Uterus (tissue), 4 donors: ENCODE data around the gene ZNF485. TPM values are rescaled to one million over a fixed set of nuclear protein-coding genes. Genes with fewer than 3 reads are reported as not detected.

ENCODE experiments used
- DNase-seq, 2 donors: peaks; one replicate each; pipeline ENCODE4 v3.0.0-alpha.2; 2019 to 2020
- H3K27ac ChIP-seq, 2 donors: fragments of 200-600 bp; sonication (generic); 1 replicate in 1 of 2; 2 replicates in 1 of 2; pipeline ENCODE4 v1.5.1; 2016 to 2018
- H3K27me3 ChIP-seq, 2 donors: fragments of 200-600 bp; sonication (generic); one replicate each; pipeline ENCODE4 v1.5.1; 2018 to 2019; ENCODE audit warnings: control low read depth in 1 of 2
- H3K36me3 ChIP-seq, 2 donors: fragments of 200-600 bp; sonication (generic); one replicate each; pipeline ENCODE4 v1.5.1; 2019; ENCODE audit warnings: control low read depth in 1 of 2
- H3K4me1 ChIP-seq, 2 donors: fragments of 200-600 bp; sonication (generic); one replicate each; pipeline ENCODE4 v1.5.1; 2018 to 2019; ENCODE audit warnings: control low read depth in 1 of 2
- H3K4me3 ChIP-seq, 2 donors: fragments of 200-600 bp; sonication (generic); 1 replicate in 1 of 2; 2 replicates in 1 of 2; pipeline ENCODE4 v1.5.1; 2018 to 2019; ENCODE audit warnings: mild to moderate bottlenecking in 1 of 2
- H3K9me3 ChIP-seq, 2 donors: fragments of 200-600 bp; sonication (generic); one replicate each; pipeline ENCODE4 v1.5.1; 2019; ENCODE audit warnings: control low read depth in 1 of 2
- CTCF ChIP-seq, 4 experiments: fragments of 200-600 bp in 2 of 4; fragments of 450-650 bp in 2 of 4; sonication (generic) in 2 of 4; IDR thresholded peaks; one replicate each; pipeline ENCODE4 v1.5.1; 2016 to 2019; ENCODE audit warnings: antibody characterized with exemption in 4 of 4, mild to moderate bottlenecking in 2 of 4, moderate library complexity in 1 of 4
- POLR2A ChIP-seq, 2 donors: fragments of 450-650 bp; IDR thresholded peaks; one replicate each; pipeline ENCODE4 v1.6.1; 2016; ENCODE audit warnings: antibody characterized with exemption in 2 of 2, mild to moderate bottlenecking in 1 of 2, moderate library complexity in 1 of 2
- intact Hi-C: fragments of 100-400 bp; cut with DNase I; formaldehyde crosslinking; loops from one replicate; pipeline ENCODE4 v1.15.1; 2023; ENCODE audit warnings: low total_unique reads
- total RNA-seq, 4 donors: library from RNA; depleted of rRNA in 3 of 4; stranded (reverse); fragments of >200 nt in 3 of 4; gene quantifications; one replicate each; pipeline versions ENCODE4 v1.1.0 to v1.2.4, GENCODE V29; 2014 to 2023
- donor health status: DM: yes; HTN: yes; CAD: no.

ZNF485 gene
- total RNA-seq, 4 donors from 2014 or later: 1.3 to 9.5 (median 6.8) TPM; not detected in 1

DNA sequence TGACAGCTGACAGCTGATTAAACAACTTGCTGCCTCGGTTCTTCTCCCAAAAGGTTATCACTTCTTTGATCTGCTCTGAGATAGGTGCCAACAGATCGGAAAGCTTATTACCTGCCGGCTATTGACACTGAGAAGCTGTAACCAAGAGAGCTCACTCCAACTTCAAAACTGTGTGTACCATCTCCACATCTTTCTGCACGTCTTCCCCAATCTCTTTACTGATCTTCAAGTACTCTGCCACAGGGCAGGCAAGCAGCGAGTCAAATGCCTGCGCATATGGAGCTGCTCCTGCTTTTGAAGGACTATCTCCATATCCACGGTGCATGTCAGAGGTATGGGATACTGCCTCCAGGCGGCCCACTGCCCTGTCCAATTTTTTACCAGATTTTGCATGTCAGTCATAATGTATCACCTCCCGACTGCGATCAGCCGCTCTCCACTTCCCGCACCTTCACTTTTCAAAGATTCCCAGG, 352 bp upstream of the ZNF485 start:
- Histone ChIP-seq H3K27me3 (no peaks in the 10 kb centered on the region), H3K9me3 (no peaks in the 10 kb centered on the region), H3K4me1 (no peaks in the 10 kb centered on the region), H3K36me3 (no peaks in the 10 kb centered on the region), H3K27ac (peak overlapping the region; percentile 44 to 78), H3K4me3 (peak overlapping the region; percentile 51 to 93)
- intact Hi-C loops: no loop called here
- DNase-seq: no peak
- TF ChIP-seq POLR2A (IDR thresholded peaks at IDR 0.05): no peak
- peak in 1 of 4 experiments; percentile 4 for TF ChIP-seq CTCF (IDR thresholded peaks at IDR 0.05)

- Histone ChIP-seq H3K4me1 (no peaks in the 10 kb centered on the region), H3K4me3 (peak overlapping the region; percentile 51 to 93), H3K27ac (no peak overlapping the region), H3K27me3 (no peaks in the 10 kb centered on the region), H3K9me3 (no peaks in the 10 kb centered on the region), H3K36me3 (no peaks in the 10 kb centered on the region)
- TF ChIP-seq CTCF (IDR thresholded peaks at IDR 0.05) (no peak), POLR2A (IDR thresholded peaks at IDR 0.05) (no peak)
- intact Hi-C loops: no loop called here
- DNase-seq: no peak
These were observed 948 bp downstream of the ZNF485 start for GRCh38 chr10:43607199-43607573.

GRCh38 chr10:43610636-43611035, 4.4 kb downstream of the ZNF485 start:
- intact Hi-C loops: no loop called here
- TF ChIP-seq CTCF (IDR thresholded peaks at IDR 0.05) (no peak), POLR2A (IDR thresholded peaks at IDR 0.05) (no peak)
- no peak overlapping the region for H3K4me3 ChIP-seq
- no peaks in the 10 kb centered on the region for H3K9me3 ChIP-seq
- no peaks in the 10 kb centered on the region for H3K36me3 ChIP-seq
- H3K27ac ChIP-seq: no peak overlapping the region
- no peaks in the 10 kb centered on the region for H3K4me1 ChIP-seq
- H3K27me3 ChIP-seq: no peaks in the 10 kb centered on the region
- no peak for DNase-seq

DNA sequence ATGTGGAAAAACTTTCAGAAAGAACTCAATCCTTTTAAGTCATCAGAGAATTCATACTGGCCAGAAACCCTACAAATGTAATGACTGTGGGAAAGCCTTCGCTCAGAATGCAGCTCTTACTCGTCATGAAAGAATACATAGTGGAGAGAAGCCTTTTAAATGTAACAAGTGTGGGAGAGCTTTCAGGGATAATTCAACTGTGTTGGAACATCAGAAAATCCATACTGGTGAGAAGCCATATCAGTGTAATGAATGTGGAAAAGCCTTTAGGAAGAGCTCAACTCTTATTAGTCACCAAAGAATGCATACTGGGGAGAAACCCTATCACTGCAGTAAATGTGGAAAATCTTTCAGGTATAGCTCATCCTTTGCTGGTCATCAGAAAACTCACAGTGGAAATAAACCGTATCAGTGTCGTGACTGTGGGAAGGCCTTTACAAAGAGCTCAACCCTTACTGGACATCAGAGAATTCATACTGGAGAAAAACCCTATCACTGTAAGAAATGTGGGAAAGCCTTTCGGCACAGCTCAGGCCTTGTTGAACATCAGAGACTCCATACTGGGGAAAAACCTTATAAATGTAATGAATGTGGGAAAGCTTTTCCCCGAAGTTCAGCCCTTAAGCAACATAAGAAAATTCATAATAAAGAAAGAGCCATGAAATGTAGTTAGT, 10.6 kb downstream of the ZNF485 start:
- H3K36me3 ChIP-seq: no peaks in the 10 kb centered on the region
- DNase-seq: no peak
- intact Hi-C loops: no loop called here
- TF ChIP-seq CTCF (IDR thresholded peaks at IDR 0.05) (no peak), POLR2A (IDR thresholded peaks at IDR 0.05) (no peak)
- H3K27ac ChIP-seq: no peak overlapping the region
- H3K4me1 ChIP-seq: no peaks in the 10 kb centered on the region
- no peak overlapping the region for H3K4me3 ChIP-seq
- H3K9me3 ChIP-seq: no peaks in the 10 kb centered on the region
- no peaks in the 10 kb centered on the region for H3K27me3 ChIP-seq

DNA sequence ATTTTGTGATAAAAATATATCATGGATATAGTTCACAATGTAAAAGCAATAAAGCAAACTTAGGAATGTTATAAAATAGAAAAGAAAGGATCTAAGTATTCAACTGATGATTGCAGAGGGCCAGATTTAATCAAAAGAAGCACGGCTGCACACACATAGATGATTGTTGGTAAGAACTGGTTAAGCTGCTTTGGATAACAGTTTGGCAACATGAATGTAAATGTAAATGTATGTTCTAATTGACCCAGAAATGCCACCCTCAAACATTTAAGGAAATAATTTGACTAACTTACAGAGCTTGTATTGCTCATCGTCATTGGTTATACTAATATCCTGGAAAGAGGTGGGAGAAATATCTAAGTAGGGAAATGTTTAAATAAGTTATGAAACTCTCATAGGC, 13.1 kb downstream of the ZNF485 start:
- Histone ChIP-seq H3K4me1 (no peaks in the 10 kb centered on the region), H3K36me3 (no peaks in the 10 kb centered on the region), H3K4me3 (no peak overlapping the region), H3K9me3 (no peaks in the 10 kb centered on the region), H3K27ac (no peak overlapping the region), H3K27me3 (no peaks in the 10 kb centered on the region)
- DNase-seq: no peak
- intact Hi-C loops: no loop called here
- TF ChIP-seq CTCF (IDR thresholded peaks at IDR 0.05) (no peak), POLR2A (IDR thresholded peaks at IDR 0.05) (no peak)
